HepG2 (cell line): Measurements from ENCODE around the gene PDIA2. TPM values are rescaled to one million over a fixed set of nuclear protein-coding genes. Genes with fewer than 3 reads are reported as not detected.
A peak's percentile ranks its signal among the peaks of the same experiment; 100 is the strongest.

Experiments
- ATAC-seq: fragments of 200-7000 bp; cut with Tn5 transposase; 3 replicates; pipeline ENCODE4 v1.9.1; 2020; ENCODE audit warnings: mild to moderate bottlenecking, moderate library complexity
- BruUV-seq: library from RNA; stranded (reverse); fragments of 400-500 nt; replicated peaks from 2 replicates; lab custom pipeline; 2021; lab: Mats Ljungman, UMichigan
- CTCF ChIA-PET: fragments of 300-600 bp; formaldehyde crosslinking; extraction: SDS; loops from one replicate; lab custom pipeline; 2021; ENCODE audit warnings: low total read pairs, inconsistent platforms, low intra/inter-chr PET ratio; lab: Yijun Ruan, JAX
- POLR2A ChIA-PET: fragments of 350-600 bp; sonication (Branson Sonifier 250); formaldehyde crosslinking; loops from one replicate; lab custom pipeline; 2020; ENCODE audit warnings: antibody characterized with exemption, inconsistent platforms; lab: Yijun Ruan, JAX
- DNase-seq: peaks from one replicate; pipeline ENCODE4 v3.0.0-alpha.2; 2015; ENCODE audit warnings: low spot score
- FAIRE-seq: peaks from 3 replicates; lab custom pipeline; 2011; peaks lifted over from hg19 to GRCh38; lab: Jason Lieb, UNC
- H2AFZ ChIP-seq: one replicate; pipeline ENCODE4 v1.6.1; 2011; ENCODE audit warnings: low read length, inconsistent platforms
- H3K27ac ChIP-seq: fragments of 300-600 bp; 3 replicates; pipeline ENCODE4 v1.8.0; 2011; ENCODE audit warnings: mixed run types, mild to moderate bottlenecking, mixed read lengths, low read length, inconsistent platforms; ENCODE audit not compliant: insufficient read depth; ENCODE audit errors: extremely low read length
- H3K27me3 ChIP-seq, 2 experiments: fragments of 200-600 bp in 1 of 2; 2 replicates in 1 of 2; 3 replicates in 1 of 2; pipeline versions ENCODE4 v1.6.0 to v1.8.0; 2011; ENCODE audit warnings: low read length in 2 of 2, mild to moderate bottlenecking in 2 of 2, moderate library complexity in 2 of 2, inconsistent platforms in 1 of 2; ENCODE audit not compliant: insufficient read depth in 2 of 2, control insufficient read depth in 1 of 2
- H3K36me3 ChIP-seq, 2 experiments: fragments of 200-600 bp in 1 of 2; replicated peaks in 1 of 2; 2 replicates in 1 of 2; 3 replicates in 1 of 2; pipeline versions ENCODE4 v1.5.1 to v1.8.0; 2011; ENCODE audit warnings: low read length in 2 of 2, inconsistent platforms in 1 of 2; ENCODE audit not compliant: insufficient read depth in 2 of 2, control insufficient read depth in 1 of 2
- H3K4me1 ChIP-seq: 2 replicates; pipeline ENCODE4 v1.5.1; 2012; ENCODE audit warnings: low read length, inconsistent platforms; ENCODE audit not compliant: insufficient read depth
- H3K4me2 ChIP-seq: 2 replicates; pipeline ENCODE4 v1.6.0; 2011; ENCODE audit warnings: low read depth, low read length, inconsistent platforms
- H3K4me3 ChIP-seq, 3 experiments: fragments of 200-600 bp in 1 of 3; sonication (generic), shearing (Covaris generic) in 1 of 3; replicated peaks in 1 of 3; 2 replicates each; pipeline ENCODE4 v1.5.1; 2011 to 2016; ENCODE audit warnings: low read length in 3 of 3, inconsistent platforms in 2 of 3, low read depth in 2 of 3, mild to moderate bottlenecking in 2 of 3, control low read depth in 1 of 3, mixed read lengths in 1 of 3; ENCODE audit not compliant: insufficient read depth in 1 of 3
- H3K79me2 ChIP-seq: one replicate; pipeline ENCODE4 v1.6.1; 2011; ENCODE audit warnings: low read length, inconsistent platforms; ENCODE audit not compliant: insufficient read depth
- H3K9ac ChIP-seq: 2 replicates; pipeline ENCODE4 v1.6.0; 2011; ENCODE audit warnings: mild to moderate bottlenecking, low read depth, low read length, inconsistent platforms; ENCODE audit not compliant: insufficient read depth
- H3K9me3 ChIP-seq: 2 replicates; pipeline ENCODE4 v1.5.1; 2012; ENCODE audit warnings: mild to moderate bottlenecking, low read length
- H4K20me1 ChIP-seq: 2 replicates; pipeline ENCODE4 v1.6.0; 2011; ENCODE audit warnings: inconsistent platforms, mild to moderate bottlenecking, low read length, moderate library complexity; ENCODE audit not compliant: insufficient read depth
- AGO2 ChIP-seq: fragments of 200-400 bp; formaldehyde crosslinking; optimal IDR thresholded peaks from 2 replicates; pipeline ENCODE3; 2017; ENCODE audit warnings: mild to moderate bottlenecking, low read depth, low read length, moderate library complexity
- HNF4G ChIP-seq, 2 experiments: sonication (generic) in 1 of 2; formaldehyde crosslinking in 1 of 2; IDR thresholded peaks; 2 replicates each; pipeline versions ENCODE4 v1.4.0 to v1.6.1; 2011 to 2020; ENCODE audit warnings: borderline replicate concordance in 2 of 2, low read depth in 2 of 2, mild to moderate bottlenecking in 2 of 2, low read length in 1 of 2, missing genetic modification reagents in 1 of 2, moderate library complexity in 1 of 2
- NFATC3 ChIP-seq: sonication (generic); formaldehyde crosslinking; IDR thresholded peaks from 2 replicates; pipeline ENCODE4 v1.5.1; 2020; ENCODE audit warnings: mild to moderate bottlenecking, missing genetic modification reagents
- RBM22 ChIP-seq: fragments of 200-400 bp; formaldehyde crosslinking; optimal IDR thresholded peaks from 2 replicates; pipeline ENCODE3; 2017; ENCODE audit warnings: mild to moderate bottlenecking, low read length, moderate library complexity
- WGBS: methylation state at CpG from one replicate; pipeline ENCODE4 v1.1.6; 2017; ENCODE audit warnings: low lambda C conversion rate; 5-methylcytosine and 5-hydroxymethylcytosine counted together
- in situ Hi-C: cut with HindIII; loops from 2 replicates; pipeline ENCODE4 v1.10.0; 2017; ENCODE audit warnings: low pct_unique_long_range_greater_than_20kb; ENCODE audit not compliant: extremely low pct_ligation_motif_present
- intact Hi-C: fragments of 100-400 bp; cut with micrococcal nuclease; formaldehyde crosslinking; loops from one replicate; pipeline ENCODE4 v1.10.0; 2022; ENCODE audit not compliant: unreplicated experiment
- polyA plus RNA-seq, 8 experiments: library from polyadenylated mRNA; depleted of rRNA in 3 of 8; stranded (reverse) in 7 of 8; unstranded in 1 of 8; fragments of >200 nt; fragmentation: Illumina TruSeq in 4 of 8; extraction: Trizol in 4 of 8; gene quantifications; 2 replicates each; pipeline versions ENCODE4 v1.2.1 to v1.2.3, GENCODE V29; 2011 to 2016; ENCODE audit warnings: low read depth in 4 of 8, missing spikeins in 1 of 8, mixed read lengths in 1 of 8; ENCODE audit not compliant: insufficient read depth in 1 of 8
- total RNA-seq, 5 experiments: library from RNA; depleted of rRNA; stranded (reverse); fragments of >200 nt; fragmentation: Illumina TruSeq; extraction: Trizol; gene quantifications; 2 replicates each; pipeline ENCODE4 v1.2.3, GENCODE V29; 2016; ENCODE audit warnings: low read depth in 1 of 5
- TF ChIP-seq, protein P1 (sequence below): sonication (generic); formaldehyde crosslinking; IDR thresholded peaks from 2 replicates; pipeline ENCODE4 v1.9.0; 2021; ENCODE audit warnings: missing genetic modification reagents, borderline replicate concordance

Gene PDIA2
- total and polyA plus RNA-seq, 2 of the 13 experiments (the other 11 are each of a cell fraction or from before 2014, with no cell fraction given), result 0.35 to 1.9 TPM

DNA sequence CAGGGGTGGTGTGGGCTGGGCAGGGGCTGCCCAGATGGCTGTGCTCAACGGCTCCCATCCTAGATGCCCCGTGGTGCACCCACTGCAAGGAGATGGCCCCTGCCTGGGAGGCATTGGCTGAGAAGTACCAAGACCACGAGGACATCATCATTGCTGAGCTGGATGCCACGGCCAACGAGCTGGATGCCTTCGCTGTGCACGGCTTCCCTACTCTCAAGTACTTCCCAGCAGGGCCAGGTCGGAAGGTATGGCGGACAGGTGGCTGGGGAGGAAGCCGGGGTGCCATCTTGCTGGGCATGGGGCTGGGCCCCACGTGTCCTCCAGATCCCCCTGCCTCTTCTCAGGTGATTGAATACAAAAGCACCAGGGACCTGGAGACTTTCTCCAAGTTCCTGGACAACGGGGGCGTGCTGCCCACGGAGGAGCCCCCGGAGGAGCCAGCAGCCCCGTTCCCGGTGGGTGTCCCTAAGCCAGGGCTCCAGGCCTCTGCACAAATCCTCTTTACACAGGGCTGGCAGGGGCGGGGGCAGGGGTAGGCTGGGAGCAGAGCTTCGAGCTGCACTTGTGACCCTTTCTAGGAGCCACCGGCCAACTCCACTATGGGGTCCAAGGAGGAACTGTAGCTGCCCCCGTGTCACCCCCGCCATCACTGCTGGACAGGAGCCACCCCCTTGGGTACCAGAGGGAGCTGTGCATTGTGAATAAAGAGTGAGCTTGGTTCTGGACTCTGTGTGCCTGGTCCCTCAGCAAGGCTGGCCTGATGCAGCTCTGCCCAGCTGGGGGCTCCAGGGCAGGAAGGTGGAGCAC lies 3.7 kb downstream of the PDIA2 start:
- ChIA-PET POLR2A (no interaction called here), CTCF (no interaction called here)
- TF ChIP-seq AGO2 (peak; percentile 55), HNF4G (IDR thresholded peaks at IDR 0.05; ENCODE audit: borderline replicate concordance, low read depth, low read length) (no peak), HNF4G (CRISPR knock-in tag; IDR thresholded peaks at IDR 0.05; ENCODE audit: borderline replicate concordance, low read depth) (no peak), NFATC3 (CRISPR knock-in tag) (no peak), RBM22 (peak; percentile 17)
- TF ChIP-seq, protein P1, sequence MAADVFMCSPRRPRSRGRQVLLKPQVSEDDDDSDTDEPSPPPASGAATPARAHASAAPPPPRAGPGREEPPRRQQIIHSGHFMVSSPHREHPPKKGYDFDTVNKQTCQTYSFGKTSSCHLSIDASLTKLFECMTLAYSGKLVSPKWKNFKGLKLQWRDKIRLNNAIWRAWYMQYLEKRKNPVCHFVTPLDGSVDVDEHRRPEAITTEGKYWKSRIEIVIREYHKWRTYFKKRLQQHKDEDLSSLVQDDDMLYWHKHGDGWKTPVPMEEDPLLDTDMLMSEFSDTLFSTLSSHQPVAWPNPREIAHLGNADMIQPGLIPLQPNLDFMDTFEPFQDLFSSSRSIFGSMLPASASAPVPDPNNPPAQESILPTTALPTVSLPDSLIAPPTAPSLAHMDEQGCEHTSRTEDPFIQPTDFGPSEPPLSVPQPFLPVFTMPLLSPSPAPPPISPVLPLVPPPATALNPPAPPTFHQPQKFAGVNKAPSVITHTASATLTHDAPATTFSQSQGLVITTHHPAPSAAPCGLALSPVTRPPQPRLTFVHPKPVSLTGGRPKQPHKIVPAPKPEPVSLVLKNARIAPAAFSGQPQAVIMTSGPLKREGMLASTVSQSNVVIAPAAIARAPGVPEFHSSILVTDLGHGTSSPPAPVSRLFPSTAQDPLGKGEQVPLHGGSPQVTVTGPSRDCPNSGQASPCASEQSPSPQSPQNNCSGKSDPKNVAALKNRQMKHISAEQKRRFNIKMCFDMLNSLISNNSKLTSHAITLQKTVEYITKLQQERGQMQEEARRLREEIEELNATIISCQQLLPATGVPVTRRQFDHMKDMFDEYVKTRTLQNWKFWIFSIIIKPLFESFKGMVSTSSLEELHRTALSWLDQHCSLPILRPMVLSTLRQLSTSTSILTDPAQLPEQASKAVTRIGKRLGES (CRISPR knock-in tag), result no peak
- 90% methylated on average over 14 of the region's 22 CpGs for WGBS
- H3K4me1 ChIP-seq, result no peaks in the 10 kb centered on the region
- H3K36me3 ChIP-seq, result peaks cover 12 to 48% of the 10 kb centered on the region in 2 experiments; a peak in 4 of 5 replicates
- intact Hi-C loops, result loop anchor here (5.0 kb wide), 1 partner anchor 49 kb away; no protein-coding TSS in a partner anchor
- no peak for FAIRE-seq
- no peak overlapping the region for H2AFZ ChIP-seq
- no peaks in the 10 kb centered on the region for H3K9me3 ChIP-seq
- H4K20me1 ChIP-seq, result no peaks in the 10 kb centered on the region
- H3K4me3 ChIP-seq, result no peak overlapping the region
- peaks cover 3 to 15% of the 10 kb centered on the region in 2 experiments; a peak in 4 of 5 replicates for H3K27me3 ChIP-seq
- no peaks in the 10 kb centered on the region for H3K79me2 ChIP-seq
- no TSS peak for BruUV-seq
- in situ Hi-C loops, result no loop called here
- H3K9ac ChIP-seq, result no peak overlapping the region
- H3K4me2 ChIP-seq, result no peak overlapping the region
- H3K27ac ChIP-seq, result no peak overlapping the region
- ATAC-seq, result no peak
- no peak for DNase-seq
